GM21825 (cell line): ENCODE results near the gene SPRED2.

Experiments
- ATAC-seq: cut with Tn5 transposase; IDR thresholded peaks from one replicate; pipeline ENCODE4 v1.9.1; 2021; ENCODE audit warnings: mild to moderate bottlenecking, moderate library complexity; ENCODE audit not compliant: unreplicated experiment

SPRED2 gene

GRCh38 chr2:65369980-65370379 is 62.4 kb downstream of the SPRED2 start:
- ATAC-seq = no peak

- no peak for ATAC-seq
These were observed 62.8 kb downstream of the SPRED2 start for GRCh38 chr2:65369574-65369973.

- no peak for ATAC-seq
These were observed 63.9 kb downstream of the SPRED2 start for GRCh38 chr2:65368468-65368867.

- no peak for ATAC-seq
These were observed 64.9 kb downstream of the SPRED2 start for GRCh38 chr2:65367524-65367923.

- ATAC-seq = peak; percentile 53
These were observed 65.7 kb downstream of the SPRED2 start for GRCh38 chr2:65366595-65367125.

GRCh38 chr2:65364986-65365733 is 67.2 kb downstream of the SPRED2 start:
- ATAC-seq = no peak

- ATAC-seq = no peak
These were observed 68.3 kb downstream of the SPRED2 start for GRCh38 chr2:65363879-65364666.

- ATAC-seq = no peak
These were observed 70.8 kb downstream of the SPRED2 start for GRCh38 chr2:65361623-65362022.

GRCh38 chr2:65360441-65360840 is 72.0 kb downstream of the SPRED2 start:
- ATAC-seq = no peak

- no peak for ATAC-seq
These were observed 73.6 kb downstream of the SPRED2 start for GRCh38 chr2:65358678-65359400.

- ATAC-seq = peak; percentile 85
These were observed 74.5 kb downstream of the SPRED2 start for GRCh38 chr2:65357959-65358294.

GRCh38 chr2:65357095-65357958 is 75.1 kb downstream of the SPRED2 start:
- ATAC-seq = peak; percentile 31

- no peak for ATAC-seq
These were observed 77.1 kb downstream of the SPRED2 start for GRCh38 chr2:65355186-65355831.

GRCh38 chr2:65354773-65355172 is 77.6 kb downstream of the SPRED2 start:
- ATAC-seq = no peak

- no peak for ATAC-seq
These were observed 78.5 kb downstream of the SPRED2 start for GRCh38 chr2:65353927-65354326.

- no peak for ATAC-seq
These were observed 79.4 kb downstream of the SPRED2 start for GRCh38 chr2:65353046-65353445.

- ATAC-seq = no peak
These were observed 80.3 kb downstream of the SPRED2 start for GRCh38 chr2:65351948-65352595.

GRCh38 chr2:65351234-65351947 is 81.0 kb downstream of the SPRED2 start:
- ATAC-seq = no peak

GRCh38 chr2:65350651-65351056 is 81.7 kb downstream of the SPRED2 start:
- ATAC-seq = peak; percentile 59
